GM12878 (cell line): Measurements from ENCODE around the gene TET2. TPM values are rescaled to one million over a fixed set of nuclear protein-coding genes. Genes with fewer than 3 reads are reported as not detected.

Source experiments
- ATAC-seq: fragments of 200-7000 bp; cut with Tn5 transposase; 3 replicates; pipeline ENCODE4 v1.9.1; 2020; ENCODE audit warnings: mild to moderate bottlenecking, moderate library complexity
- BruUV-seq: library from RNA; stranded (reverse); fragments of 400-500 nt; replicated peaks from 2 replicates; lab custom pipeline; 2021; lab: Mats Ljungman, UMichigan
- CTCF ChIA-PET: fragments of 300-600 bp; sonication (Branson Sonifier 250); formaldehyde crosslinking; extraction: SDS; loops from one replicate; lab custom pipeline; 2021; ENCODE audit warnings: inconsistent platforms; lab: Yijun Ruan, JAX
- POLR2A ChIA-PET: fragments of 350-600 bp; formaldehyde crosslinking; extraction: SDS; loops from one replicate; lab custom pipeline; 2021; ENCODE audit warnings: inconsistent platforms; lab: Charles Lee
- RAD21 ChIA-PET: fragments of 300-600 bp; sonication (Branson Sonifier 250); formaldehyde crosslinking; loops from one replicate; lab custom pipeline; 2023; ENCODE audit warnings: antibody characterized with exemption; ENCODE audit not compliant: unreplicated experiment; lab: Charles Lee
- SMC1A ChIA-PET: fragments of 300-600 bp; sonication (Branson Sonifier 250); formaldehyde crosslinking; loops from one replicate; lab custom pipeline; 2023; ENCODE audit not compliant: unreplicated experiment, uncharacterized antibody; lab: Charles Lee
- DNase-seq: peaks from one replicate; pipeline ENCODE4 v3.0.0-alpha.2; 2011; ENCODE audit warnings: low read depth, low spot score
- FAIRE-seq: peaks from 3 replicates; lab custom pipeline; 2011; peaks lifted over from hg19 to GRCh38; lab: Jason Lieb, UNC
- H2AFZ ChIP-seq: 2 replicates; pipeline ENCODE4 v1.6.0; 2011; ENCODE audit warnings: low read depth, low read length, control low read depth; ENCODE audit not compliant: control insufficient read depth
- H3K27ac ChIP-seq: 2 replicates; pipeline ENCODE4 v1.5.1; 2011; ENCODE audit warnings: control low read depth; ENCODE audit not compliant: control insufficient read depth, insufficient read depth
- H3K27me3 ChIP-seq, 2 experiments: replicated peaks in 1 of 2; 2 replicates each; pipeline versions ENCODE4 v1.6.0 to v1.6.1; 2011; ENCODE audit warnings: low read length in 1 of 2; ENCODE audit not compliant: control insufficient read depth in 2 of 2, insufficient read depth in 2 of 2
- H3K36me3 ChIP-seq, 2 experiments: 2 replicates each; pipeline ENCODE4 v1.5.1; 2011; ENCODE audit warnings: low read length in 1 of 2; ENCODE audit not compliant: control insufficient read depth in 2 of 2, insufficient read depth in 2 of 2
- H3K4me1 ChIP-seq: 2 replicates; pipeline ENCODE4 v1.6.1; 2011; ENCODE audit warnings: mild to moderate bottlenecking, low read length, moderate library complexity, mixed read lengths; ENCODE audit not compliant: control insufficient read depth, insufficient read depth
- H3K4me2 ChIP-seq: 2 replicates; pipeline ENCODE4 v1.6.0; 2011; ENCODE audit warnings: control low read depth; ENCODE audit not compliant: control insufficient read depth, insufficient read depth
- H3K4me3 ChIP-seq: fragments of 200-600 bp; sonication (generic); 2 replicates; pipeline ENCODE4 v1.5.1; 2016
- H3K79me2 ChIP-seq: 2 replicates; pipeline ENCODE4 v1.6.0; 2011; ENCODE audit warnings: low read length; ENCODE audit not compliant: control insufficient read depth, insufficient read depth
- H3K9ac ChIP-seq: 2 replicates; pipeline ENCODE4 v1.8.0; 2011; ENCODE audit warnings: low read length, control low read depth, mixed read lengths; ENCODE audit not compliant: control insufficient read depth, insufficient read depth
- H3K9me3 ChIP-seq: replicated peaks from 3 replicates; pipeline ENCODE4 v1.5.1; 2011; ENCODE audit warnings: mild to moderate bottlenecking, low read length; ENCODE audit not compliant: control insufficient read depth, insufficient read depth
- H4K20me1 ChIP-seq: 2 replicates; pipeline ENCODE4 v1.6.0; 2011; ENCODE audit not compliant: control insufficient read depth, insufficient read depth
- CUX1 ChIP-seq: IDR thresholded peaks from 2 replicates; pipeline ENCODE4 v1.6.1; 2012; ENCODE audit warnings: improper control_type of control experiment, low read depth, low read length; ENCODE audit not compliant: insufficient replicate concordance
- WGBS: methylation state at CpG from one replicate; pipeline ENCODE4 v1.1.6; 2016; ENCODE audit warnings: low lambda C conversion rate; ENCODE audit not compliant: insufficient replicate concordance, insufficient coverage; ENCODE audit errors: missing lambda C conversion rate; 5-methylcytosine and 5-hydroxymethylcytosine counted together
- in situ Hi-C: fragments of 300-500 bp; cut with MboI; formaldehyde crosslinking; loops from 9 replicates; pipeline ENCODE4 v1.14.3; 2018; ENCODE audit warnings: mixed read lengths
- intact Hi-C: fragments of 100-400 bp; cut with micrococcal nuclease; formaldehyde crosslinking; loops from one replicate; pipeline ENCODE4 v1.14.2; 2022; ENCODE audit not compliant: unreplicated experiment
- polyA plus RNA-seq, 11 experiments: library from polyadenylated mRNA; depleted of rRNA in 4 of 11; unstranded in 6 of 11; stranded (reverse) in 5 of 11; fragments of >200 nt; fragmentation: Nextera tagmentation in 4 of 11; fragmentation: Illumina TruSeq in 1 of 11; extraction: Ambion mirVana in 4 of 11; extraction: Trizol in 1 of 11; gene quantifications; 1 replicate in 1 of 11; 2 replicates in 10 of 11; pipeline versions ENCODE4 v1.2.1 to v1.2.3, GENCODE V29; 2011 to 2016; ENCODE audit warnings: inconsistent platforms in 2 of 11, missing spikeins in 2 of 11, low read depth in 1 of 11
- total RNA-seq, 4 experiments: library from RNA; depleted of rRNA in 3 of 4; stranded (reverse); fragments of >200 nt in 3 of 4; fragmentation: Illumina TruSeq in 1 of 4; extraction: Trizol in 1 of 4; gene quantifications; 2 replicates each; pipeline versions ENCODE4 v1.2.1 to v1.2.3, GENCODE V29; 2013 to 2021

TET2 gene
- total and polyA plus RNA-seq, 10 of the 15 experiments (the other 5 are each of a cell fraction or from before 2014, with no cell fraction given), result 3.7 to 49.0 (median 27.5) TPM

GRCh38 chr4:105137121-105137875, 9.4 kb upstream of the TET2 start:
- Histone ChIP-seq H3K27me3 (no peaks in the 10 kb centered on the region), H3K4me2 (no peak overlapping the region), H4K20me1 (no peaks in the 10 kb centered on the region), H2AFZ (peak overlapping the region; percentile 15; the same call in 1 of the 2 replicates), H3K27ac (no peak overlapping the region), H3K79me2 (no peaks in the 10 kb centered on the region), H3K36me3 (no peaks in the 10 kb centered on the region), H3K9me3 (no peaks in the 10 kb centered on the region; the same call in 1 of the 3 replicates), H3K4me3 (no peak overlapping the region), H3K9ac (no peak overlapping the region), H3K4me1 (no peaks in the 10 kb centered on the region; the same call in none of the 2 replicates)
- no TSS peak for BruUV-seq
- WGBS, result 66% methylated on average over 4 of the region's 5 CpGs
- FAIRE-seq, result no peak
- ChIA-PET RAD21 (no interaction called here), SMC1A (interaction anchor here (1.2 to 2.1 kb wide), 4 partner anchors 60 to 334 kb away, joined by 3 to 8 read pairs (median 4); no protein-coding TSS in a partner anchor), CTCF (interaction anchor here (1.1 to 2.4 kb wide), 5 partner anchors 200 to 339 kb away, joined by 3 to 11 read pairs (median 6); partner anchors contain the start of gene PPA2), POLR2A (no interaction called here)
- intact Hi-C loops, result no loop called here
- in situ Hi-C loops, result loop anchor here (5.0 kb wide), 1 partner anchor 335 kb away; the partner anchor contains the start of gene PPA2
- DNase-seq, result no peak
- ATAC-seq, result no peak
- TF ChIP-seq CUX1, result no peak
